Measurements from ENCODE around the gene ECEL1.

DNA sequence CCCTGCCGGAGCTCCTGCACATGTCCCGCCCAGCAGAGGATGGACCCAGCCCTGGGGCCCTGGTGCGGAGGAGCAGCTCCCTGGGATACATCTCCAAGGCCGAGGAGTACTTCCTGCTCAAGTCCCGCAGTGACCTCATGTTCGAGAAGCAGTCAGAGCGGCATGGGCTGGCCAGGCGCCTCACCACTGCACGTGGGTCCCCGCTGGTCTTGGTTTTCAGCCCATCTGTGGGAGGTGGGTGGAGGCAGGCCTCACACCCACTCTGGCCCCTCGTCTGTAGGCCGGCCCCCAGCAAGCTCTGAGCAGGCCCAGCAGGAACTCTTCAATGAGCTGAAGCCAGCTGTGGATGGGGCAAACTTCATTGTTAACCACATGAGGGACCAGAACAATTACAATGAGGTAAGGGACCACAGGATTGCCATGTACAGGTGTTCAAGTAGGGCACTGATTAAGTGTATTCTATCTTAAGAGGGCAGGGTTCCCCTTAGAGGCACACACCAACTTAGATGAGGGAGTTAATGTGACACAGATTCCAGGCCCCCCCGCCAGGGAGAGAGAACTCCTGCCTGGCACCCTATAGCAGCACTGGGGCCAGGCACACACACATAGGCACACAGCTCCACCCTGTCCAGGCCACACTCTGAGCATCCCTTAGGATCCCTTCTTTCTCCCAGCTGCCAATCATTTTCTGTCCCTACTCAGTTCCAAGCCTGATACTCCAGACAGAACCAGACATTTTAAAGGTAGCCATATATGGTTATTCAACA is 46.5 kb upstream of the ECEL1 start:
- TF ChIP-seq, protein P1, sequence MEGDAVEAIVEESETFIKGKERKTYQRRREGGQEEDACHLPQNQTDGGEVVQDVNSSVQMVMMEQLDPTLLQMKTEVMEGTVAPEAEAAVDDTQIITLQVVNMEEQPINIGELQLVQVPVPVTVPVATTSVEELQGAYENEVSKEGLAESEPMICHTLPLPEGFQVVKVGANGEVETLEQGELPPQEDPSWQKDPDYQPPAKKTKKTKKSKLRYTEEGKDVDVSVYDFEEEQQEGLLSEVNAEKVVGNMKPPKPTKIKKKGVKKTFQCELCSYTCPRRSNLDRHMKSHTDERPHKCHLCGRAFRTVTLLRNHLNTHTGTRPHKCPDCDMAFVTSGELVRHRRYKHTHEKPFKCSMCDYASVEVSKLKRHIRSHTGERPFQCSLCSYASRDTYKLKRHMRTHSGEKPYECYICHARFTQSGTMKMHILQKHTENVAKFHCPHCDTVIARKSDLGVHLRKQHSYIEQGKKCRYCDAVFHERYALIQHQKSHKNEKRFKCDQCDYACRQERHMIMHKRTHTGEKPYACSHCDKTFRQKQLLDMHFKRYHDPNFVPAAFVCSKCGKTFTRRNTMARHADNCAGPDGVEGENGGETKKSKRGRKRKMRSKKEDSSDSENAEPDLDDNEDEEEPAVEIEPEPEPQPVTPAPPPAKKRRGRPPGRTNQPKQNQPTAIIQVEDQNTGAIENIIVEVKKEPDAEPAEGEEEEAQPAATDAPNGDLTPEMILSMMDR (IDR thresholded peaks at IDR 0.05), result no peak
- no peak for TF ChIP-seq POLR2A (IDR thresholded peaks at IDR 0.05)

All from uterus (tissue), 2 donors.